Mammary epithelial cell (primary cell): ENCODE results near the gene PATJ.

Experiments used
- CTCF ChIP-seq, 2 donors: IDR thresholded peaks in 1 of 2; conservative IDR thresholded peaks in 1 of 2; 2 replicates each; pipeline ENCODE4 v1.5.1; 2011 to 2012; ENCODE audit warnings: inconsistent platforms in 2 of 2, low read length in 2 of 2, mild to moderate bottlenecking in 2 of 2, control low read depth in 1 of 2, low read depth in 1 of 2; ENCODE audit not compliant: insufficient read depth in 1 of 2; ENCODE audit errors: extremely low read depth in 1 of 2
- EZH2 ChIP-seq: IDR thresholded peaks from 2 replicates; pipeline ENCODE4 v1.6.1; 2012; ENCODE audit warnings: low read length, inconsistent platforms, borderline replicate concordance

GRCh38 chr1:61836649-61837048 lies 94.4 kb downstream of the PATJ start:
- TF ChIP-seq CTCF (conservative IDR thresholded peaks at IDR 0.05 in 1 of 2, IDR thresholded peaks at IDR 0.05 in 1 of 2; ENCODE audit: extremely low read depth in 1 of 2, insufficient read depth in 1 of 2, low read depth in 1 of 2, low read length in 2 of 2) (no peak), EZH2 (no peak)
